Erythroblast (primary cell): ENCODE data around the gene ALMS1.

Experiments used
- GATA1 ChIP-seq: IDR thresholded peaks from 2 replicates; pipeline ENCODE4 v1.6.1; 2011; ENCODE audit warnings: low read depth, mild to moderate bottlenecking, control low read depth, low read length, moderate library complexity
- POLR2A ChIP-seq: IDR thresholded peaks from 2 replicates; pipeline ENCODE4 v1.6.1; 2011; ENCODE audit warnings: mild to moderate bottlenecking, low read length

- TF ChIP-seq POLR2A, result peak; percentile 81
- no peak for TF ChIP-seq GATA1
These were observed at the start of gene ALMS1 for GRCh38 chr2:73385504-73386341.
